ENCODE measurements around the gene ADGRB3. TPM values are rescaled to one million over a fixed set of nuclear protein-coding genes. Genes with fewer than 3 reads are reported as not detected.
A peak's percentile ranks its signal among the peaks of the same experiment; 100 is the strongest.

The ADGRB3 gene
- total RNA-seq, 1 experiment from 2014 or later: not detected

- Histone ChIP-seq H3K4me3 (no peak overlapping the region), H3K27ac (no peak overlapping the region), H3K36me3 (no peaks in the 10 kb centered on the region), H3K9me3 (replicated peaks) (no peaks in the 10 kb centered on the region), H3K27me3 (replicated peaks) (no peaks in the 10 kb centered on the region), H3K4me1 (replicated peaks) (no peaks in the 10 kb centered on the region)
- no peak for DNase-seq (ENCODE audit: low read depth in 1 of 2, low spot score in 2 of 2)
Observed at GRCh38 chr6:69072796-69073195, 437.7 kb downstream of the ADGRB3 start.

- Histone ChIP-seq H3K4me3 (no peak overlapping the region), H3K27ac (no peak overlapping the region), H3K27me3 (replicated peaks) (no peaks in the 10 kb centered on the region), H3K4me1 (replicated peaks) (no peaks in the 10 kb centered on the region), H3K9me3 (replicated peaks) (no peaks in the 10 kb centered on the region), H3K36me3 (no peaks in the 10 kb centered on the region)
- DNase-seq (ENCODE audit: low read depth in 1 of 2, low spot score in 2 of 2): no peak
Observed at GRCh38 chr6:69084746-69085335, 449.8 kb downstream of the ADGRB3 start.

- no peak overlapping the region for H3K27ac ChIP-seq
- H3K36me3 ChIP-seq: no peaks in the 10 kb centered on the region
- no peaks in the 10 kb centered on the region for H3K4me1 ChIP-seq (replicated peaks)
- DNase-seq (ENCODE audit: low read depth in 1 of 2, low spot score in 2 of 2): no peak
- no peaks in the 10 kb centered on the region for H3K27me3 ChIP-seq (replicated peaks)
- H3K9me3 ChIP-seq (replicated peaks): no peaks in the 10 kb centered on the region
- H3K4me3 ChIP-seq: no peak overlapping the region
Observed at GRCh38 chr6:69086689-69087088, 451.6 kb downstream of the ADGRB3 start.

GRCh38 chr6:69089539-69089938 lies 454.5 kb downstream of the ADGRB3 start:
- no peak for DNase-seq (ENCODE audit: low read depth in 1 of 2, low spot score in 2 of 2)
- Histone ChIP-seq H3K36me3 (no peaks in the 10 kb centered on the region), H3K27me3 (replicated peaks) (no peaks in the 10 kb centered on the region), H3K4me1 (replicated peaks) (no peaks in the 10 kb centered on the region), H3K4me3 (no peak overlapping the region), H3K9me3 (replicated peaks) (no peaks in the 10 kb centered on the region), H3K27ac (no peak overlapping the region)

GRCh38 chr6:69090132-69090531 lies 455.1 kb downstream of the ADGRB3 start:
- Histone ChIP-seq H3K27ac (no peak overlapping the region), H3K27me3 (replicated peaks) (no peaks in the 10 kb centered on the region), H3K36me3 (no peaks in the 10 kb centered on the region), H3K9me3 (replicated peaks) (no peaks in the 10 kb centered on the region), H3K4me1 (replicated peaks) (no peaks in the 10 kb centered on the region), H3K4me3 (no peak overlapping the region)
- peak in 1 of 2 experiments; percentile 0 for DNase-seq (ENCODE audit: low read depth in 1 of 2, low spot score in 2 of 2)

GRCh38 chr6:69096681-69097080 lies 461.6 kb downstream of the ADGRB3 start:
- H3K36me3 ChIP-seq: no peaks in the 10 kb centered on the region
- H3K4me3 ChIP-seq: no peak overlapping the region
- H3K9me3 ChIP-seq (replicated peaks): no peaks in the 10 kb centered on the region
- no peak overlapping the region for H3K27ac ChIP-seq
- H3K27me3 ChIP-seq (replicated peaks): no peaks in the 10 kb centered on the region
- H3K4me1 ChIP-seq (replicated peaks): no peaks in the 10 kb centered on the region
- no peak for DNase-seq (ENCODE audit: low read depth in 1 of 2, low spot score in 2 of 2)

GRCh38 chr6:69097948-69098347 lies 462.9 kb downstream of the ADGRB3 start:
- no peaks in the 10 kb centered on the region for H3K27me3 ChIP-seq (replicated peaks)
- no peaks in the 10 kb centered on the region for H3K36me3 ChIP-seq
- no peak for DNase-seq (ENCODE audit: low read depth in 1 of 2, low spot score in 2 of 2)
- no peak overlapping the region for H3K27ac ChIP-seq
- no peaks in the 10 kb centered on the region for H3K9me3 ChIP-seq (replicated peaks)
- H3K4me1 ChIP-seq (replicated peaks): no peaks in the 10 kb centered on the region
- H3K4me3 ChIP-seq: no peak overlapping the region

GRCh38 chr6:69098910-69099309 lies 463.8 kb downstream of the ADGRB3 start:
- Histone ChIP-seq H3K4me3 (no peak overlapping the region), H3K27ac (no peak overlapping the region), H3K4me1 (replicated peaks) (no peaks in the 10 kb centered on the region), H3K27me3 (replicated peaks) (no peaks in the 10 kb centered on the region), H3K36me3 (no peaks in the 10 kb centered on the region), H3K9me3 (replicated peaks) (no peaks in the 10 kb centered on the region)
- no peak for DNase-seq (ENCODE audit: low read depth in 1 of 2, low spot score in 2 of 2)

GRCh38 chr6:69100772-69101171 lies 465.7 kb downstream of the ADGRB3 start:
- no peak for DNase-seq (ENCODE audit: low read depth in 1 of 2, low spot score in 2 of 2)
- no peaks in the 10 kb centered on the region for H3K4me1 ChIP-seq (replicated peaks)
- H3K36me3 ChIP-seq: no peaks in the 10 kb centered on the region
- H3K4me3 ChIP-seq: no peak overlapping the region
- no peaks in the 10 kb centered on the region for H3K9me3 ChIP-seq (replicated peaks)
- H3K27me3 ChIP-seq (replicated peaks): no peaks in the 10 kb centered on the region
- no peak overlapping the region for H3K27ac ChIP-seq

GRCh38 chr6:69102416-69102815 lies 467.3 kb downstream of the ADGRB3 start:
- DNase-seq (ENCODE audit: low read depth in 1 of 2, low spot score in 2 of 2): no peak
- Histone ChIP-seq H3K4me3 (no peak overlapping the region), H3K4me1 (replicated peaks) (no peaks in the 10 kb centered on the region), H3K9me3 (replicated peaks) (no peaks in the 10 kb centered on the region), H3K27ac (no peak overlapping the region), H3K27me3 (replicated peaks) (no peaks in the 10 kb centered on the region), H3K36me3 (no peaks in the 10 kb centered on the region)

- no peaks in the 10 kb centered on the region for H3K9me3 ChIP-seq (replicated peaks)
- no peak overlapping the region for H3K4me3 ChIP-seq
- H3K36me3 ChIP-seq: no peaks in the 10 kb centered on the region
- no peak overlapping the region for H3K27ac ChIP-seq
- DNase-seq (ENCODE audit: low read depth in 1 of 2, low spot score in 2 of 2): no peak
- no peaks in the 10 kb centered on the region for H3K4me1 ChIP-seq (replicated peaks)
- no peaks in the 10 kb centered on the region for H3K27me3 ChIP-seq (replicated peaks)
Observed at GRCh38 chr6:69105288-69105687, 470.2 kb downstream of the ADGRB3 start.

GRCh38 chr6:69106511-69106910 lies 471.4 kb downstream of the ADGRB3 start:
- H3K36me3 ChIP-seq: no peaks in the 10 kb centered on the region
- H3K27me3 ChIP-seq (replicated peaks): no peaks in the 10 kb centered on the region
- H3K27ac ChIP-seq: no peak overlapping the region
- H3K9me3 ChIP-seq (replicated peaks): no peaks in the 10 kb centered on the region
- no peak for DNase-seq (ENCODE audit: low read depth in 1 of 2, low spot score in 2 of 2)
- no peak overlapping the region for H3K4me3 ChIP-seq
- H3K4me1 ChIP-seq (replicated peaks): no peaks in the 10 kb centered on the region

- Histone ChIP-seq H3K27me3 (replicated peaks) (no peaks in the 10 kb centered on the region), H3K27ac (no peak overlapping the region), H3K4me3 (no peak overlapping the region), H3K9me3 (replicated peaks) (no peaks in the 10 kb centered on the region), H3K4me1 (replicated peaks) (no peaks in the 10 kb centered on the region), H3K36me3 (no peaks in the 10 kb centered on the region)
- DNase-seq (ENCODE audit: low read depth in 1 of 2, low spot score in 2 of 2): no peak
Observed at GRCh38 chr6:69111301-69111700, 476.2 kb downstream of the ADGRB3 start.

GRCh38 chr6:69116658-69117057 lies 481.6 kb downstream of the ADGRB3 start:
- H3K27me3 ChIP-seq (replicated peaks): no peaks in the 10 kb centered on the region
- DNase-seq (ENCODE audit: low read depth in 1 of 2, low spot score in 2 of 2): no peak
- no peaks in the 10 kb centered on the region for H3K9me3 ChIP-seq (replicated peaks)
- no peak overlapping the region for H3K4me3 ChIP-seq
- H3K36me3 ChIP-seq: no peaks in the 10 kb centered on the region
- H3K27ac ChIP-seq: no peak overlapping the region
- H3K4me1 ChIP-seq (replicated peaks): no peaks in the 10 kb centered on the region
